Activated naive CD4-positive, alpha-beta T cell treated with anti-CD3 and anti-CD28 coated beads for 36 hours (primary cell): ENCODE measurements around the gene SPTLC3. TPM values are rescaled to one million over a fixed set of nuclear protein-coding genes. Genes with fewer than 3 reads are reported as not detected.
"Not testable (repeated sequence)": the region's sequence is repeated elsewhere in the genome, so short reads cannot be mapped to it uniquely, and the experiment has no call there.

Experiments
- CTCF ChIA-PET: fragments of 350-600 bp; sonication (Branson Sonifier 250); formaldehyde crosslinking; loops from one replicate; lab custom pipeline; 2021; ENCODE audit warnings: antibody characterized with exemption; lab: Charles Lee
- DNase-seq: peaks from one replicate; pipeline ENCODE4 v3.0.0-alpha.2; 2020
- H3K27ac Mint-ChIP-seq: one replicate; pipeline ENCODE4 v1.8.0; 2021; ENCODE audit warnings: mild to moderate bottlenecking, mixed read lengths
- H3K27me3 Mint-ChIP-seq: one replicate; pipeline ENCODE4 v1.8.0; 2021; ENCODE audit warnings: low read depth, mixed read lengths
- H3K36me3 Mint-ChIP-seq: one replicate; pipeline ENCODE4 v1.8.0; 2021; ENCODE audit warnings: low read depth, mixed read lengths
- H3K4me1 Mint-ChIP-seq: one replicate; pipeline ENCODE4 v1.8.0; 2021; ENCODE audit warnings: low read depth, mixed read lengths
- H3K4me3 Mint-ChIP-seq: one replicate; pipeline ENCODE4 v1.8.0; 2021; ENCODE audit warnings: mild to moderate bottlenecking, moderate library complexity, mixed read lengths
- H3K9me3 Mint-ChIP-seq: one replicate; pipeline ENCODE4 v1.8.0; 2021; ENCODE audit warnings: mixed read lengths
- intact Hi-C: fragments of 100-400 bp; cut with micrococcal nuclease; formaldehyde crosslinking; loops from one replicate; pipeline ENCODE4 v1.15.1; 2023
- total RNA-seq, 2 experiments: library from RNA; stranded (reverse); gene quantifications; one replicate each; pipeline ENCODE4 v1.2.3, GENCODE V29; 2021

Gene SPTLC3
- total RNA-seq, 2 experiments from 2014 or later, result 0.15 to 0.64 TPM

GRCh38 chr20:12975833-12976608 lies 32.8 kb upstream of the SPTLC3 start:
- no peaks in the 10 kb centered on the region for H3K4me1 Mint-ChIP-seq
- peaks cover 7% of the 10 kb centered on the region for H3K27me3 Mint-ChIP-seq
- H3K36me3 Mint-ChIP-seq, result no peaks in the 10 kb centered on the region
- intact Hi-C loops, result no loop called here
- no peak for DNase-seq
- no peaks in the 10 kb centered on the region for H3K9me3 Mint-ChIP-seq
- CTCF ChIA-PET, result interaction anchor here (1.1 kb wide), 1 partner anchor 571 kb away, joined by 4 read pairs; no protein-coding TSS in a partner anchor
- no peak overlapping the region for H3K27ac Mint-ChIP-seq
- no peak overlapping the region for H3K4me3 Mint-ChIP-seq

- peaks cover 7% of the 10 kb centered on the region for H3K27me3 Mint-ChIP-seq
- DNase-seq, result no peak
- no peaks in the 10 kb centered on the region for H3K9me3 Mint-ChIP-seq
- CTCF ChIA-PET, result interaction anchor here (1.1 kb wide), 1 partner anchor 570 kb away, joined by 4 read pairs; no protein-coding TSS in a partner anchor
- no peak overlapping the region for H3K27ac Mint-ChIP-seq
- H3K36me3 Mint-ChIP-seq, result no peaks in the 10 kb centered on the region
- H3K4me1 Mint-ChIP-seq, result no peaks in the 10 kb centered on the region
- no peak overlapping the region for H3K4me3 Mint-ChIP-seq
- intact Hi-C loops, result no loop called here
Observed at GRCh38 chr20:12976720-12977309, 32.0 kb upstream of the SPTLC3 start.

- H3K36me3 Mint-ChIP-seq, result no peaks in the 10 kb centered on the region
- H3K27ac Mint-ChIP-seq, result no peak overlapping the region
- no peaks in the 10 kb centered on the region for H3K4me1 Mint-ChIP-seq
- no peaks in the 10 kb centered on the region for H3K9me3 Mint-ChIP-seq
- intact Hi-C loops, result no loop called here
- CTCF ChIA-PET, result interaction anchor here (1.1 kb wide), 1 partner anchor 569 kb away, joined by 4 read pairs; no protein-coding TSS in a partner anchor
- no peak for DNase-seq
- H3K4me3 Mint-ChIP-seq, result no peak overlapping the region
- peaks cover 7% of the 10 kb centered on the region for H3K27me3 Mint-ChIP-seq
Observed at GRCh38 chr20:12977328-12978125, 31.2 kb upstream of the SPTLC3 start.

GRCh38 chr20:12978126-12978394 lies 30.7 kb upstream of the SPTLC3 start:
- intact Hi-C loops, result no loop called here
- DNase-seq, result no peak
- H3K36me3 Mint-ChIP-seq, result no peaks in the 10 kb centered on the region
- CTCF ChIA-PET, result interaction anchor here (0.7 to 1.2 kb wide), 2 partner anchors 13 to 127 kb away, joined by 3 to 4 read pairs; no protein-coding TSS in a partner anchor
- no peak overlapping the region for H3K4me3 Mint-ChIP-seq
- no peak overlapping the region for H3K27ac Mint-ChIP-seq
- peaks cover 7% of the 10 kb centered on the region for H3K27me3 Mint-ChIP-seq
- H3K4me1 Mint-ChIP-seq, result no peaks in the 10 kb centered on the region
- H3K9me3 Mint-ChIP-seq, result no peaks in the 10 kb centered on the region

- Mint-ChIP-seq H3K36me3 (no peaks in the 10 kb centered on the region), H3K4me3 (no peak overlapping the region), H3K9me3 (no peaks in the 10 kb centered on the region), H3K27me3 (peaks cover 7% of the 10 kb centered on the region), H3K4me1 (no peaks in the 10 kb centered on the region), H3K27ac (no peak overlapping the region)
- CTCF ChIA-PET, result interaction anchor here (0.7 to 1.2 kb wide), 2 partner anchors 14 to 126 kb away, joined by 3 to 4 read pairs; no protein-coding TSS in a partner anchor
- no peak for DNase-seq
- intact Hi-C loops, result no loop called here
Observed at GRCh38 chr20:12978613-12979495, 29.9 kb upstream of the SPTLC3 start.

- H3K4me1 Mint-ChIP-seq, DNase-seq, H3K36me3 Mint-ChIP-seq, H3K9me3 Mint-ChIP-seq, CTCF ChIA-PET, H3K4me3 Mint-ChIP-seq, H3K27me3 Mint-ChIP-seq, intact Hi-C loops, H3K27ac Mint-ChIP-seq: not testable (repeated sequence)
Observed at GRCh38 chr20:12979713-12980112, 29.1 kb upstream of the SPTLC3 start.

GRCh38 chr20:12982098-12982497 lies 26.7 kb upstream of the SPTLC3 start:
- Mint-ChIP-seq H3K9me3 (no peaks in the 10 kb centered on the region), H3K27me3 (peaks cover 7% of the 10 kb centered on the region), H3K36me3 (no peaks in the 10 kb centered on the region), H3K27ac (no peak overlapping the region), H3K4me3 (no peak overlapping the region), H3K4me1 (no peaks in the 10 kb centered on the region)
- DNase-seq, result no peak
- intact Hi-C loops, result no loop called here
- CTCF ChIA-PET, result interaction anchor here (0.7 kb wide), 1 partner anchor 39 kb away, joined by 3 read pairs; no protein-coding TSS in a partner anchor

- no peak overlapping the region for H3K4me3 Mint-ChIP-seq
- DNase-seq, result no peak
- H3K4me1 Mint-ChIP-seq, result no peaks in the 10 kb centered on the region
- H3K36me3 Mint-ChIP-seq, result no peaks in the 10 kb centered on the region
- intact Hi-C loops, result no loop called here
- CTCF ChIA-PET, result no interaction called here
- H3K9me3 Mint-ChIP-seq, result no peaks in the 10 kb centered on the region
- peaks cover 8% of the 10 kb centered on the region for H3K27me3 Mint-ChIP-seq
- H3K27ac Mint-ChIP-seq, result no peak overlapping the region
Observed at GRCh38 chr20:12984069-12984765, 24.6 kb upstream of the SPTLC3 start.

GRCh38 chr20:12984863-12985262 lies 23.9 kb upstream of the SPTLC3 start:
- CTCF ChIA-PET, result interaction anchor here (0.7 kb wide), 1 partner anchor 356 kb away, joined by 3 read pairs; no protein-coding TSS in a partner anchor
- H3K4me1 Mint-ChIP-seq, result no peaks in the 10 kb centered on the region
- no peaks in the 10 kb centered on the region for H3K9me3 Mint-ChIP-seq
- H3K27ac Mint-ChIP-seq, result no peak overlapping the region
- peaks cover 4% of the 10 kb centered on the region for H3K27me3 Mint-ChIP-seq
- intact Hi-C loops, result no loop called here
- no peak for DNase-seq
- no peaks in the 10 kb centered on the region for H3K36me3 Mint-ChIP-seq
- no peak overlapping the region for H3K4me3 Mint-ChIP-seq

- no peak for DNase-seq
- CTCF ChIA-PET, result no interaction called here
- H3K27ac Mint-ChIP-seq, result no peak overlapping the region
- H3K36me3 Mint-ChIP-seq, result no peaks in the 10 kb centered on the region
- H3K27me3 Mint-ChIP-seq, result peaks cover 4% of the 10 kb centered on the region
- intact Hi-C loops, result no loop called here
- no peak overlapping the region for H3K4me3 Mint-ChIP-seq
- H3K9me3 Mint-ChIP-seq, result no peaks in the 10 kb centered on the region
- no peaks in the 10 kb centered on the region for H3K4me1 Mint-ChIP-seq
Observed at GRCh38 chr20:12987261-12987660, 21.5 kb upstream of the SPTLC3 start.

- no peak overlapping the region for H3K27ac Mint-ChIP-seq
- no peaks in the 10 kb centered on the region for H3K36me3 Mint-ChIP-seq
- CTCF ChIA-PET, result no interaction called here
- H3K4me3 Mint-ChIP-seq, result no peak overlapping the region
- no peaks in the 10 kb centered on the region for H3K4me1 Mint-ChIP-seq
- no peak for DNase-seq
- no peaks in the 10 kb centered on the region for H3K9me3 Mint-ChIP-seq
- intact Hi-C loops, result no loop called here
- peaks cover 4% of the 10 kb centered on the region for H3K27me3 Mint-ChIP-seq
Observed at GRCh38 chr20:12989586-12990115, 19.1 kb upstream of the SPTLC3 start.
